GM19463 (cell line): ENCODE results near the gene PLAC9.
"Not testable (repeated sequence)": the region's sequence is repeated elsewhere in the genome, so short reads cannot be mapped to it uniquely, and the experiment has no call there.

Source experiments
- ATAC-seq: cut with Tn5 transposase; IDR thresholded peaks from one replicate; pipeline ENCODE4 v1.9.1; 2021; ENCODE audit warnings: mild to moderate bottlenecking, moderate library complexity; ENCODE audit not compliant: unreplicated experiment

The PLAC9 gene

GRCh38 chr10:80132299-80133139 is at the start of gene PLAC9:
Gene PLAC9 (plus strand): TSS chr10:80132730. CDS start chr10:80132763, 33 bp downstream.
- no peak for ATAC-seq

DNA sequence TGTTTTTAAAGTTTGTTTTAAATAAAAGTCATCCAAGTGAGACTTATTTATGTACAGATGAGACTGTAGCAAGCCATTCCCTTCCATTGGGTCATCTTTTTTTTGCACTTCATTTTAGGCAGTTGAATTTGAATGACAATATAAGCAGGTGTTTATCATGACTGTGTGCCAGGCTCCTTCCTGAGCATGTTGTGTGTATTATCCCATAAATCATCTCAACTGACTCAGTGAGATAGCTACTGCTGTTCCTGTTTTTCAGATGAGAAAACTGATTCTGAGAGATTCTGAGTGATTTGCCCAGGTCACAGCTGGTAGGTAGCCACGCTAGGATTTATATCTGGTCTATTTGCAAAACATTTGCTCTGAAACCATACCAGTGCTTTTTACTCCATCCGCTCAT is 42.4 kb upstream of the PLAC9 start:
- ATAC-seq = no peak

DNA sequence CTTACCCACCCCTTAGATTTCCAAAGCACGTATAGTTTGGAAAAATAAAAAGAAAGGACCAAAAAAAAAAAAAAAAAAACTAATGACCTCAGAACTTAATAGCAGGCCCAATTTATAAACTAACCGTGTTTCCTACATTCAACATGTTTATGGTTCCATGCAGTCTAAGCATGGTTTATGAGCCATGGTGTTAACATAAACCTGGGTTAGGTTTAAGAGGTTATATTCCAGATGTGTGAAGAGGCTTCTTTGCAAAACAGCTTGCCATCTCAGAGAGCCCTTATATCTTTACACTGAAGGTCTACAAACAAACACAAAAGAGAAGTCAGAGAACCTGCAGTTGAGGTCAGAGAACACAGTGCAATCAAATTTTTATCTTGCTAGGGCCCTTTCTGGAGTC is 38.3 kb upstream of the PLAC9 start:
- ATAC-seq = no peak

GRCh38 chr10:80098272-80098671 is 34.3 kb upstream of the PLAC9 start:
- not testable (repeated sequence) for ATAC-seq

GRCh38 chr10:80099295-80099694 is 33.2 kb upstream of the PLAC9 start:
- not testable (repeated sequence) for ATAC-seq

DNA sequence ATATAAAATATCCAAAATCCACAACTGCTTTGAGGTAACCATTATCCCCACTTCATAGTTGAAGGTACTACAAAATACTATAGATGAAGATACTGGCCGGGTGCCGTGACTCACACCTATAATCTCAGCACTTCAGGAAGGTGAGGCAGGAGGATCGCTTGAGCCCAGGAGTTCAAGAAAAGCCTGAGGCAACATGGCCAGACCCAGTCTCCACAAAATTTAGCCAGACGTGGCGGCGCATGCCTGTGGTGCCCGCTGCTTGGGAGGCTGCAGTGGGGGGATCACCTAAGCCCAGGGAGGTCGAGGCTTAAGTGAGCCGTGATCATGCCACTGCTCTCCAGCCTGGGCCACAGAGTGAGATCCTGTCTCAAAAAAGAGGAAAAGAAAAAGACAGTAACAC is 32.4 kb upstream of the PLAC9 start:
- no peak for ATAC-seq

- ATAC-seq = no peak
Observed at GRCh38 chr10:80100861-80101695, 31.5 kb upstream of the PLAC9 start.

DNA sequence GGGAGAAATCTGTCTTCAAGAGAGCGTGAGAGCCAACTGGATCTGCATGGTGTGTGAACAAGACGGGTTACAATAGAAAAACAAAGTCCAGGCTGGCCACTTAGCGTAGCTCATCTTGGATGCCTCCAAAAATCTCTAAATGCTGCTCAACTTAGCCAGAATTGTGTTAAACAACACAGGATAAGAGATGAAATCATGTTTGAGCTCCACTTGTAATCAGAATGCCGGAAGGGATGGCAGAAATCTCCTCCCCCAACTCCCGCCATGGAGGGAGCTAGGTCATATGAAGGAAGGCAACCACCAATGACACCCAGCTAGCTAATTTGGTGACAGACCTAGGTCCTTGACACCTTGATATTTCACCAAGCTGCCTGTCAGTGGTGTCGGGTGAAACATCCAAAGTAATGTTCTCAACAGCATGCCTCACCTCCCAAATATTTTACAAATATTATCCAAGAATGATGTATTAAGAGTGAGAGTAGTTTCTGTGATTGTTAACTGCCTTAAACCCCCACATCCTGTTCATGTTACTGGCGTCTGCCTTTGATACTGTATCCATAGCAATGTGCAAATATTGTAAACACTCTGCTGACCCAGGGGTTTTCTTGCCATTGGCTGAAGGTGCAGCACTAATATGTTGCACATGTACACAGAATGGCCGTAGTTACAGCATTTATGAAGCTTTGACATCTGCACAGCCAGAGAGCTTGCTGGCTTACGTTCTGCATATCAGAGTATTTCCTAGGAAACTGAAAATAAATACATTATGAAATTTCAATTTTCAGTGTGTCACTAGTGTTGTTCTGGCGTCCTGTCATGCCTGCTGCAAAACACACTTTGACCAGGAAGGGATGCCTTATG is 28.2 kb upstream of the PLAC9 start:
- ATAC-seq = peak; percentile 57

GRCh38 chr10:80108576-80109239 is 23.8 kb upstream of the PLAC9 start:
- ATAC-seq = no peak

DNA sequence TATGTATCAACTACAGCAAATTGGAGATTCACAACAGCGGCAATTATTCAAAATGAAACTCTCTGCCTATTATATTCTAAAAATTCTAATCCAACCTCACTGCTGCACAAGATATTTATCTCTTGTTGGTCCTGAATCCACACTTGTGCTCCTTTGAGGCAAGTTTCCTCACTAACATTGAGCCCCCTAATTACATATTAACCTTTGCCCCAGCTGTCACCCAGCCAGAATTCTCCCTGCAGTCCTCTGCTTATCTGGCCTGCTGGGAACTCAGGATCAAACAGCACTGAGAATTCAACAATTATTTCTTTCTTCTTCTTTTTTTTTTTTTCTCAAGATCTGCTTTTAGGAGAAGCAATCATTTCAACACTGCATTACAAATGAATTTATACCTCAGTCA is 21.5 kb upstream of the PLAC9 start:
- no peak for ATAC-seq

GRCh38 chr10:80118669-80119068 is 13.9 kb upstream of the PLAC9 start:
- no peak for ATAC-seq

GRCh38 chr10:80122110-80122710 is 10.3 kb upstream of the PLAC9 start:
- ATAC-seq = no peak

DNA sequence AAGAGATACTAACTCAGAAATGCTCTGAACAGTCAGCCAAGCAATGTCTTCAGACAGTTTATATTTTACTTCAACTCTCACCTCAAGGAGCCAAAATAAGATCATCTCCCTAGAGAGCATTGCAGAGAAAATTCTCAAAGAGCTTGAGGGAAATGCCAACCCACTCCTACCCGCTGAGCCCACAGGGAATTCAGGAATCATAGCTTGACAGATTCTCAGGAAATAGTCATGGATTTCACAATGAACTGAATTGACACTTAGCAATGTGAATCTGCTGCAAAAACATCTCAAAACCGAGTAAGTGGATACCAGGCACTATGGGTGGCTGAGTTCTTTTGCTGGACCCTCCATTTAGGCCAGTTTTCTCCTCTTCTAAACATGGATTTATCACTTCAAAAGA is 9.8 kb upstream of the PLAC9 start:
- no peak for ATAC-seq

- ATAC-seq = no peak
Observed at GRCh38 chr10:80126876-80127275, 5.7 kb upstream of the PLAC9 start.

DNA sequence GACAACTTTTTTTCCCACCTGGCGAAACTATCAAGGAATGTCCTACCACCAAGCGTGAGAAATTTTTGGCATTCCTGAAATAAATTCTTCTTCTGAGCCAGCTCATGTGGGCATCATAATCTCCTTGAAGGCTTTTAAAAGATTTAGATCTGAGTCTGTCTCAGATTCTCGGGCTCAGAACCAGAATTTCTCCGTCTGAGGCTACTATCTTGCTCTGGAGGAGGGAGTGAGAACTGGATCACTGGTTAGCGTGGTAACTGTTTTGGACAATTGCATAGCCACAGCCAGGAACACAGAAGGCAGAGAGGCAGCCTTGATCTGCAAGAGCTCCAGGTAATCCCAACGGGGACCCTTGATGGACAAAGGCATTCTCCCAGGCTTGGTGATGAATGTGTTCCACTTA is 1.0 kb upstream of the PLAC9 start:
- no peak for ATAC-seq

DNA sequence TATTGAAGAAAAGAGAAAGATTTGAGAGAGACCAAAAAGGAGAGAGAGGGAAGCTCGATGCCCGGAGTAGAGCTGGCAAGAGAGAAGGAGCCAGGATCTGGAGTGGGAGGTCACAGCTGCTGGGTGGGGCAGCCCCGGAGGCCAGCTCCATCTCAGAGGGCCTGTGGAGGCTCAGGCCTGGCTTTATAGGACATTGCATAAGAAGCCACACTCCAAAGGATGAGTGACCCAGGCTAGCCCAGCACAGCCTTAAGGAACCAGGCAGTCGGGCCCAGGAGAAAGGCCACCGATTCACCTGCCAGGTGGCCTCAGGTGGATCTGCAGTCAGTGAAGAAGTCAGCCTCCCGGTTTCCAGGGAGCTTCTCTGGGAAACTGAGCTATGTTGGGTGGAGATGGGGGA is 676 bp downstream of the PLAC9 start:
- no peak for ATAC-seq

GRCh38 chr10:80133687-80134086 is 1.2 kb downstream of the PLAC9 start:
- ATAC-seq = not testable (repeated sequence)

- no peak for ATAC-seq
Observed at GRCh38 chr10:80136134-80136571, 3.6 kb downstream of the PLAC9 start.

DNA sequence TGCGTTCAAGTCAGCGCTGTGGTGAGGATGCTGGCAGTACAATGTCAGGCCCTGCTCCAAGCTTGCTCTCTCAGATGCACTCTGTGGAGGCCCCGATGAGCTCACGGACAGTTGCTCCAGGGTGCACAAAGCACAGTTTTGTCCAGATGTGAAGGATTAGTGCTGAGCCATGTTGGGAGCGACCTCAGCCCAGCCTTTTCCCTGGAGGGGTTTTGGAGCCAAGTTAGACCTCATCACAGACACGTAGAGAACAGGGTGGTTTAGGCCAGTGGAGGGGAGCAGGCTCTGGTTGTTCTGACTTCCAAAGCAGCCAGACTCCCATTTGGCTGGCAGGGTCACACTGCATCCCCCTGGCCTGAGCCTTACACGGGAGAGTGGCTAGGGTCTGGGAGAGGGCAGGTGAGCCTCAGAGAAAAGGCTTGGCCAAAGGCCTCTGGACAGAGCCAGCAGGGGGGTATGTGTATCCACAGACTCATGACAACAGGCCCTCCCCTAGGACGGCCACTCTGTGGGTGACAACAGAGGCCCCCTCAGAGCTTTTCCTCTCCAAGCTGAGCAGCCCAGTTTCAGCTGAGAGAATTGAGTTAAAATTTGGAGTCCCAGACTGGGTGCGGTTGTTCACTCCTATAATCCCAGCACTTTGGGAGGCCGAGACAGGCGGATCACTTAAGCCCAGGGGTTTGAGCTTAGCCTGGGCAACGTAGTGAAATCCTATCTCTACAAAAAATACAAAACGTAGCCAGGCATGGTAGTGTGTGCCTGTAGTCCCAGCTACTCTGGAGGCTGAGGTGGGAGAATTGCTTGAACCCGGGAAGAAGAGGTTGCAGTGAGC is 4.7 kb downstream of the PLAC9 start:
- no peak for ATAC-seq
